ENCODE results near the gene TXK.

DNA sequence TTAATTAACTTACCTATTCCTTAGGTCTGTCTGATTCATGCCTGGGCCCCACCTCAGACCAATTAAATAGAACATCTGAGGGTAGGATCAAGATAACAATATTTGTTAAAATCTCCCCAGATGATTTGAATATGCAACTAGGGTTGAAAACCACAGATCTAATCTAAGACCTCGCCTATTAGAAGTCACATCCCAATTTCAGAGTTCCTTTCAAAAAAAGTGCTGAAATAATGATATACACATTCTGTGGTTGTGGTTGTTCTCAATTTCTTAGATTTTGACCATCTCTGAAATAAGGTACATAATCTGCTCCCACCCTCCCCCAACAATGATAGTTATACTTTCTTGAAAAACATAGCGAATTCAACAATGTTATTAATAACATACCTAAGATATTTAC, 89.8 kb downstream of the TXK start:
- TF ChIP-seq EZH2 (IDR thresholded peaks at IDR 0.05; ENCODE audit: insufficient read depth, low read length), result no peak
- TF ChIP-seq, protein P1, sequence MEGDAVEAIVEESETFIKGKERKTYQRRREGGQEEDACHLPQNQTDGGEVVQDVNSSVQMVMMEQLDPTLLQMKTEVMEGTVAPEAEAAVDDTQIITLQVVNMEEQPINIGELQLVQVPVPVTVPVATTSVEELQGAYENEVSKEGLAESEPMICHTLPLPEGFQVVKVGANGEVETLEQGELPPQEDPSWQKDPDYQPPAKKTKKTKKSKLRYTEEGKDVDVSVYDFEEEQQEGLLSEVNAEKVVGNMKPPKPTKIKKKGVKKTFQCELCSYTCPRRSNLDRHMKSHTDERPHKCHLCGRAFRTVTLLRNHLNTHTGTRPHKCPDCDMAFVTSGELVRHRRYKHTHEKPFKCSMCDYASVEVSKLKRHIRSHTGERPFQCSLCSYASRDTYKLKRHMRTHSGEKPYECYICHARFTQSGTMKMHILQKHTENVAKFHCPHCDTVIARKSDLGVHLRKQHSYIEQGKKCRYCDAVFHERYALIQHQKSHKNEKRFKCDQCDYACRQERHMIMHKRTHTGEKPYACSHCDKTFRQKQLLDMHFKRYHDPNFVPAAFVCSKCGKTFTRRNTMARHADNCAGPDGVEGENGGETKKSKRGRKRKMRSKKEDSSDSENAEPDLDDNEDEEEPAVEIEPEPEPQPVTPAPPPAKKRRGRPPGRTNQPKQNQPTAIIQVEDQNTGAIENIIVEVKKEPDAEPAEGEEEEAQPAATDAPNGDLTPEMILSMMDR (IDR thresholded peaks at IDR 0.05; ENCODE audit: insufficient read depth, low read depth, low read length), result no peak

Measured in astrocyte (in vitro differentiated cells and primary cell).